ENCODE measurements around the gene TDRD10. TPM values are rescaled to one million over a fixed set of nuclear protein-coding genes. Genes with fewer than 3 reads are reported as not detected.

TDRD10 gene
- polyA plus RNA-seq, 1 experiment: not detected

DNA sequence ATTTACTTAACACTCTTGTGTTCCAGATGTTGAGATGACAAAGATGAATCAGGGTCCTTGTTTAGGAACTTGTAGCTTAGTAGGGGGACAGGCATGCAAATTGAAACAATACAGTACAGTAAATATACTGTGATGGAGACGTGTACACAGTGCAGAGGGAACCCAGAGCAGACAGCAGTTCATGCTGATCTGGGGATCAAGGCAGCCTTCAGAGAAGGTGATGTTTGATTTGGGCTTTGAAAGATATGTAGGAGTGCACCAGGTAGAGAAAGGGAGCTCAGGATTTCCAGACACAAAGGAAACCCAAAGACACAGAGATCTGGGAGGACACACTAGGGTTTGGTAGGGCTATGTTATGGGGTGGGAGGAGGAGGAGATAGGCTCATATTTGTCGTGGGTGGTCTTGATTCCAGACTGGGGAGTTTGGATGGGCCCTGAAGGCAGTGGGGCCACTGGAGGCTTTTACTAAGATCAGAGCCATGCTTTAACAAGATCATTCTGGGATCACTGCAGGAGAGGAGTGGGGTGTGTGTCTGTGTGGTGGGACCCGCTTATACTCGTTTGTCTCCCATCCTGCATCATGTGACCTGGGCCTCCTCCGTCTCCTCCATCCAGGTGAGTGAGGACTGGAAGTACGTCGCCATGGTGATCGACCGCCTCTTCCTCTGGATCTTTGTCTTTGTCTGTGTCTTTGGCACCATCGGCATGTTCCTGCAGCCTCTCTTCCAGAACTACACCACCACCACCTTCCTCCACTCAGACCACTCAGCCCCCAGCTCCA is 73.3 kb downstream of the TDRD10 start:
- TF ChIP-seq, protein P1, sequence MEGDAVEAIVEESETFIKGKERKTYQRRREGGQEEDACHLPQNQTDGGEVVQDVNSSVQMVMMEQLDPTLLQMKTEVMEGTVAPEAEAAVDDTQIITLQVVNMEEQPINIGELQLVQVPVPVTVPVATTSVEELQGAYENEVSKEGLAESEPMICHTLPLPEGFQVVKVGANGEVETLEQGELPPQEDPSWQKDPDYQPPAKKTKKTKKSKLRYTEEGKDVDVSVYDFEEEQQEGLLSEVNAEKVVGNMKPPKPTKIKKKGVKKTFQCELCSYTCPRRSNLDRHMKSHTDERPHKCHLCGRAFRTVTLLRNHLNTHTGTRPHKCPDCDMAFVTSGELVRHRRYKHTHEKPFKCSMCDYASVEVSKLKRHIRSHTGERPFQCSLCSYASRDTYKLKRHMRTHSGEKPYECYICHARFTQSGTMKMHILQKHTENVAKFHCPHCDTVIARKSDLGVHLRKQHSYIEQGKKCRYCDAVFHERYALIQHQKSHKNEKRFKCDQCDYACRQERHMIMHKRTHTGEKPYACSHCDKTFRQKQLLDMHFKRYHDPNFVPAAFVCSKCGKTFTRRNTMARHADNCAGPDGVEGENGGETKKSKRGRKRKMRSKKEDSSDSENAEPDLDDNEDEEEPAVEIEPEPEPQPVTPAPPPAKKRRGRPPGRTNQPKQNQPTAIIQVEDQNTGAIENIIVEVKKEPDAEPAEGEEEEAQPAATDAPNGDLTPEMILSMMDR (IDR thresholded peaks at IDR 0.05; ENCODE audit: insufficient read depth, low read depth, low read length): no peak
- Histone ChIP-seq H3K27me3 (ENCODE audit: control insufficient read depth, insufficient read depth, low read length) (no peaks in the 10 kb centered on the region; the same call in 1 of the 2 replicates), H3K36me3 (ENCODE audit: control insufficient read depth, insufficient read depth, low read length) (peaks cover 11% of the 10 kb centered on the region), H3K4me3 (ENCODE audit: low read depth, low read length) (no peak overlapping the region)
- no peak for DNase-seq (ENCODE audit: low read depth)
- CTCF ChIA-PET: interaction anchor here (0.6 to 2.9 kb wide), 3 partner anchors 9 to 369 kb away, joined by 3 to 12 read pairs (median 3); no protein-coding TSS in a partner anchor
- POLR2A ChIA-PET: no interaction called here

GRCh38 chr1:154575951-154576566 is 74.0 kb downstream of the TDRD10 start:
- TF ChIP-seq, protein P1 (IDR thresholded peaks at IDR 0.05; ENCODE audit: insufficient read depth, low read depth, low read length): no peak

GRCh38 chr1:154577346-154578057 is 75.5 kb downstream of the TDRD10 start:
- Histone ChIP-seq H3K36me3 (ENCODE audit: control insufficient read depth, insufficient read depth, low read length) (peaks cover 19% of the 10 kb centered on the region), H3K27me3 (ENCODE audit: control insufficient read depth, insufficient read depth, low read length) (no peaks in the 10 kb centered on the region), H3K4me3 (ENCODE audit: low read depth, low read length) (no peak overlapping the region)
- ChIA-PET POLR2A (interaction anchor here (0.6 kb wide), 1 partner anchor 108 kb away, joined by 7 read pairs; no protein-coding TSS in a partner anchor), CTCF (interaction anchor here (1.0 to 2.9 kb wide), 3 partner anchors 15 to 301 kb away, joined by 3 to 12 read pairs (median 4); no protein-coding TSS in a partner anchor)
- TF ChIP-seq, protein P1 (IDR thresholded peaks at IDR 0.05; ENCODE audit: insufficient read depth, low read depth, low read length): no peak
- no peak for DNase-seq (ENCODE audit: low read depth)

More at GRCh38 chr1:154575951-154576566, 74.0 kb downstream of the TDRD10 start:
- DNase-seq (ENCODE audit: low read depth): no peak
- peaks cover 14% of the 10 kb centered on the region for H3K36me3 ChIP-seq (ENCODE audit: control insufficient read depth, insufficient read depth, low read length)
- H3K4me3 ChIP-seq (ENCODE audit: low read depth, low read length): no peak overlapping the region
- no peaks in the 10 kb centered on the region; the same call in 1 of the 2 replicates for H3K27me3 ChIP-seq (ENCODE audit: control insufficient read depth, insufficient read depth, low read length)
- CTCF ChIA-PET: interaction anchor here (0.6 to 2.9 kb wide), 6 partner anchors 10 to 368 kb away, joined by 3 to 12 read pairs (median 3); no protein-coding TSS in a partner anchor
- POLR2A ChIA-PET: no interaction called here

- no peak overlapping the region for H3K4me3 ChIP-seq (ENCODE audit: low read depth, low read length)
- no peaks in the 10 kb centered on the region for H3K27me3 ChIP-seq (ENCODE audit: control insufficient read depth, insufficient read depth, low read length)
- TF ChIP-seq, protein P1 (IDR thresholded peaks at IDR 0.05; ENCODE audit: insufficient read depth, low read depth, low read length): no peak
- POLR2A ChIA-PET: no interaction called here
- peaks cover 23% of the 10 kb centered on the region for H3K36me3 ChIP-seq (ENCODE audit: control insufficient read depth, insufficient read depth, low read length)
- CTCF ChIA-PET: interaction anchor here (1.3 kb wide), 1 partner anchor 18 kb away, joined by 4 read pairs; no protein-coding TSS in a partner anchor
- no peak for DNase-seq (ENCODE audit: low read depth)
Observed at GRCh38 chr1:154578058-154578418, 76.0 kb downstream of the TDRD10 start.
